Calu3 (cell line): ENCODE measurements around the gene MPHOSPH9. TPM values are rescaled to one million over a fixed set of nuclear protein-coding genes. Genes with fewer than 3 reads are reported as not detected.

Experiments
- BruUV-seq: library from RNA; stranded (reverse); fragments of 400-500 nt; replicated peaks from 2 replicates; lab custom pipeline; 2021; lab: Mats Ljungman, UMichigan
- CTCF ChIA-PET: fragments of 300-600 bp; sonication (Branson Sonifier 250); formaldehyde crosslinking; loops from one replicate; lab custom pipeline; 2022; ENCODE audit warnings: antibody characterized with exemption; lab: Charles Lee
- DNase-seq: peaks from one replicate; pipeline ENCODE4 v3.0.0; 2022
- H3K27ac Mint-ChIP-seq: one replicate; pipeline ENCODE4 v1.8.0; 2022; ENCODE audit warnings: mixed read lengths; ENCODE audit not compliant: unreplicated experiment
- H3K27me3 Mint-ChIP-seq: one replicate; pipeline ENCODE4 v1.8.0; 2022; ENCODE audit warnings: mixed read lengths; ENCODE audit not compliant: unreplicated experiment
- H3K36me3 Mint-ChIP-seq: one replicate; pipeline ENCODE4 v1.8.0; 2022; ENCODE audit warnings: mild to moderate bottlenecking, moderate library complexity, mixed read lengths; ENCODE audit not compliant: insufficient read depth, unreplicated experiment
- H3K4me1 Mint-ChIP-seq: one replicate; pipeline ENCODE4 v1.8.0; 2022; ENCODE audit warnings: mild to moderate bottlenecking, low read depth, mixed read lengths; ENCODE audit not compliant: unreplicated experiment
- H3K4me3 Mint-ChIP-seq: one replicate; pipeline ENCODE4 v1.8.0; 2022; ENCODE audit warnings: mild to moderate bottlenecking, low read depth, moderate library complexity, mixed read lengths; ENCODE audit not compliant: unreplicated experiment
- H3K9me3 Mint-ChIP-seq: one replicate; pipeline ENCODE4 v1.8.0; 2022; ENCODE audit warnings: low read depth, mixed read lengths; ENCODE audit not compliant: unreplicated experiment
- CTCF ChIP-seq: fragments of 200-600 bp; IDR thresholded peaks from one replicate; pipeline ENCODE4 v1.8.0; 2022; ENCODE audit warnings: antibody characterized with exemption; ENCODE audit not compliant: unreplicated experiment
- intact Hi-C: fragments of 100-400 bp; cut with micrococcal nuclease; formaldehyde crosslinking; loops from one replicate; pipeline ENCODE4 v1.10.0; 2022; ENCODE audit not compliant: unreplicated experiment
- total RNA-seq: library from RNA; stranded (reverse); gene quantifications from 2 replicates; pipeline ENCODE4 v1.2.3, GENCODE V29; 2022

The MPHOSPH9 gene
- total RNA-seq, 1 experiment from 2014 or later: 69.5 TPM

DNA sequence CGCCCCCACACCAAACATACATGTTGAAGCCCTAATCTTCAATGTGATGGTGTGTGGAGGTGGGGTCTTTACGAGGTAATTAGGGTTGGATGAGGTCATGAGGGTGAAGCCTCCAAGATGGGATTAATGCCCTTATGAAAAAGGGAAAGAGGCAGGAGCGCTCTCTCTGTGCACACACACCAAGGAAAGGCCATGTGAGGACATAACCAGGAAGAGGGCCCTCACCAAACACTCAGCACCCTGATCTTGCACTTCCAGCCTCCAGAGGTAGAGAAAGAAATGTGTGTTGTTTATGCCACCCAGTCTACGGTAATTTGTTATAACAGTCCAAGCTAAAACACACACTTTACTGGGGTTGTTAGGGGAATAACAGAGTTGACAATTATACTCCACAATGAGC is 67.4 kb downstream of the MPHOSPH9 start:
- H3K27ac Mint-ChIP-seq: peak overlapping the region; percentile 13
- no peak for DNase-seq
- no TSS peak for BruUV-seq
- CTCF ChIA-PET: interaction anchor here (0.6 to 0.7 kb wide), 2 partner anchors 15 to 218 kb away, joined by 3 to 5 read pairs; no protein-coding TSS in a partner anchor
- peaks cover 6% of the 10 kb centered on the region for H3K36me3 Mint-ChIP-seq
- H3K27me3 Mint-ChIP-seq: no peaks in the 10 kb centered on the region
- peaks cover 36% of the 10 kb centered on the region for H3K4me1 Mint-ChIP-seq
- no peaks in the 10 kb centered on the region for H3K9me3 Mint-ChIP-seq
- intact Hi-C loops: no loop called here
- TF ChIP-seq CTCF: no peak
- no peak overlapping the region for H3K4me3 Mint-ChIP-seq

- no peak for DNase-seq
- BruUV-seq: no TSS peak
- TF ChIP-seq CTCF: no peak
- CTCF ChIA-PET: interaction anchor here (0.6 to 1.1 kb wide), 4 partner anchors 16 to 218 kb away, joined by 3 to 5 read pairs (median 3); no protein-coding TSS in a partner anchor
- Mint-ChIP-seq H3K27ac (peak overlapping the region; percentile 50), H3K27me3 (no peaks in the 10 kb centered on the region), H3K4me1 (peaks cover 40% of the 10 kb centered on the region), H3K9me3 (no peaks in the 10 kb centered on the region), H3K36me3 (peaks cover 5% of the 10 kb centered on the region), H3K4me3 (no peak overlapping the region)
- intact Hi-C loops: loop anchor here (5.0 kb wide), 2 partner anchors 68 to 122 kb away; partner anchors contain the start of genes MPHOSPH9 and MTRFR
Observed at GRCh38 chr12:123164710-123165261, 68.2 kb downstream of the MPHOSPH9 start.

DNA sequence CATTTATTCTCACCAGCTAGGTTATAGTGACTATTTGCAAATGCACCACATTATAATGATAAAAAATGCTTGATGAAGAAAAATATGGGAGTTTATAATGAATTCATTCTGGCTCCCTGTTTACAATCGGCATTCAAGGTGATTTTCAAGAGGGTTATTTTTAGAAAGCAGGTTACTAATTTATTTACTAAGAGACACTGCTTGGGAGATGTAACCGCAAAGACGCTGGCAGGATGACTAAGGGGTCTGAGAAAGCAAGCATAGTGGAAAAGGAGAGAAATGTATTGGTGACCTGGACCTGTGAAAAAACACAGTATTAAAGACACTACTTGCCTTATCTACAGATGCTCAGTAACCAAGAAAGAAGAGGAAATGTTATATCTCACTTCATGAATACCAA is 68.7 kb downstream of the MPHOSPH9 start:
- TF ChIP-seq CTCF: no peak
- intact Hi-C loops: loop anchor here (5.0 kb wide), 2 partner anchors 68 to 122 kb away; partner anchors contain the start of genes MPHOSPH9 and MTRFR
- no peaks in the 10 kb centered on the region for H3K9me3 Mint-ChIP-seq
- CTCF ChIA-PET: interaction anchor here (0.7 to 1.1 kb wide), 2 partner anchors 65 to 121 kb away, joined by 3 read pairs; no protein-coding TSS in a partner anchor
- H3K4me1 Mint-ChIP-seq: peaks cover 40% of the 10 kb centered on the region
- peaks cover 9% of the 10 kb centered on the region for H3K36me3 Mint-ChIP-seq
- no peak for DNase-seq
- H3K27ac Mint-ChIP-seq: peak overlapping the region; percentile 50
- H3K4me3 Mint-ChIP-seq: no peak overlapping the region
- H3K27me3 Mint-ChIP-seq: no peaks in the 10 kb centered on the region
- BruUV-seq: no TSS peak

DNA sequence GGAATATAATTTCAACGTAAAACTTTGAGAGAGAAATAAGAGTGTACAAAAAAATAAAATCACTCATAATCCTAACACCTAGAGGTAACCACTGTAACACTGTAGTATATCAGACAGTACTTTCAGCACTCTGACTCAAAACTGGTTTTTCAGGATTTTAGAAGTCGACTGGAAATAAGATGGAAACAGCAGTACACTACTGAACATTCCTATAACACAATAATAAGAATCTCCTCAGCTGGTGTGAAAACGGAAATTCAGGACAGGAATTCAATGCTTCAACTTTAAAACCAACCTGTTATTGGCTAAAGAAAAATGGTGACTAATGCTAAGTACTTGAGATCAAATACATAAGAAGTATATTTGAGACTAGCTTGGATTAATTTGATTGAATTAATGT is 69.7 kb downstream of the MPHOSPH9 start:
- DNase-seq: no peak
- intact Hi-C loops: loop anchor here (5.0 kb wide), 2 partner anchors 69 to 121 kb away; partner anchors contain the start of genes MPHOSPH9 and MTRFR
- Mint-ChIP-seq H3K9me3 (no peaks in the 10 kb centered on the region), H3K4me3 (no peak overlapping the region), H3K36me3 (peaks cover 11% of the 10 kb centered on the region), H3K27ac (peak overlapping the region; percentile 71), H3K4me1 (peaks cover 40% of the 10 kb centered on the region), H3K27me3 (no peaks in the 10 kb centered on the region)
- CTCF ChIA-PET: interaction anchor here (0.6 kb wide), 1 partner anchor 9 kb away, joined by 3 read pairs; no protein-coding TSS in a partner anchor
- no peak for TF ChIP-seq CTCF
- BruUV-seq: no TSS peak
